HG03175 (cell line): ENCODE measurements around the gene OSTN.

ENCODE experiments used
- ATAC-seq: cut with Tn5 transposase; IDR thresholded peaks from one replicate; pipeline ENCODE4 v1.9.1; 2021; ENCODE audit warnings: mild to moderate bottlenecking, moderate library complexity; ENCODE audit not compliant: unreplicated experiment

OSTN gene

GRCh38 chr3:191303596-191303995 lies 104.6 kb downstream of the OSTN start:
- no peak for ATAC-seq

- no peak for ATAC-seq
Observed at GRCh38 chr3:191306428-191306827, 107.4 kb downstream of the OSTN start.

GRCh38 chr3:191307341-191307740 lies 108.3 kb downstream of the OSTN start:
- no peak for ATAC-seq

- ATAC-seq, result no peak
Observed at GRCh38 chr3:191313296-191313695, 114.3 kb downstream of the OSTN start.

- ATAC-seq, result no peak
Observed at GRCh38 chr3:191314109-191314728, 115.2 kb downstream of the OSTN start.
